Heart left ventricle (tissue), 13 donors: ENCODE results near the gene AK3.

ENCODE experiments used
- CTCF ChIP-seq, 12 donors: fragments of 200-600 bp; sonication (generic) in 4 of 12; IDR thresholded peaks; one replicate each; pipeline versions ENCODE4 v1.5.0 to v1.8.0; 2018 to 2022; ENCODE audit warnings: antibody characterized with exemption in 12 of 12, mild to moderate bottlenecking in 5 of 12
- POLR2A ChIP-seq, 2 donors: fragments of 450-650 bp; IDR thresholded peaks; one replicate each; pipeline ENCODE4 v1.6.1; 2017; ENCODE audit warnings: antibody characterized with exemption in 2 of 2, mild to moderate bottlenecking in 2 of 2, moderate library complexity in 2 of 2
- donor health status: ischemic (EF 13 %, LVEDD 7.1; RV severe dilation, severe dysfunction).
- donor health status: DM: no; HTN: yes; CAD: no.
- donor health status: DM: no; HTN: no; CAD: no.
- donor health status: ischemic (EF 25% LVEDD 6.9; RV normal size, moderate dysfunction).
- donor health status: ischemic (EF 25% LVEDD 5.7; RV mildly dilated, moderate dysfunction).
- donor health status: ischemic (EF 35%, LVEDD 5.7; RV mildly dilated, moderate dysfunction).
- donor health status: nonischemic (EF 11% LVEDD 7.7; RV severe dilation, severe dysfunction).
- donor health status: DM: yes; HTN: yes; CAD: no.
- donor health status: PGD.
- donor health status: ischemic (EF 29% LVEDD 5.4; RV normal size, mild dysfunction).
- donor health status: nonischemic (EF 23%, LVEDD 6.1; RV moderate dilation, normal function).

GRCh38 chr9:4768681-4769080 lies 27.7 kb upstream of the AK3 start:
- TF ChIP-seq POLR2A (IDR thresholded peaks at IDR 0.05) (no peak), CTCF (IDR thresholded peaks at IDR 0.05) (no peak)
